GM21381 (cell line): Measurements from ENCODE around the gene TSEN54.
"Not testable (repeated sequence)": the region's sequence is repeated elsewhere in the genome, so short reads cannot be mapped to it uniquely, and the experiment has no call there.

Source experiments
- ATAC-seq: cut with Tn5 transposase; IDR thresholded peaks from one replicate; pipeline ENCODE4 v1.9.1; 2021; ENCODE audit warnings: mild to moderate bottlenecking, moderate library complexity; ENCODE audit not compliant: unreplicated experiment

TSEN54 gene

GRCh38 chr17:75517297-75517865 lies 1.1 kb downstream of the TSEN54 start:
- ATAC-seq, result no peak

DNA sequence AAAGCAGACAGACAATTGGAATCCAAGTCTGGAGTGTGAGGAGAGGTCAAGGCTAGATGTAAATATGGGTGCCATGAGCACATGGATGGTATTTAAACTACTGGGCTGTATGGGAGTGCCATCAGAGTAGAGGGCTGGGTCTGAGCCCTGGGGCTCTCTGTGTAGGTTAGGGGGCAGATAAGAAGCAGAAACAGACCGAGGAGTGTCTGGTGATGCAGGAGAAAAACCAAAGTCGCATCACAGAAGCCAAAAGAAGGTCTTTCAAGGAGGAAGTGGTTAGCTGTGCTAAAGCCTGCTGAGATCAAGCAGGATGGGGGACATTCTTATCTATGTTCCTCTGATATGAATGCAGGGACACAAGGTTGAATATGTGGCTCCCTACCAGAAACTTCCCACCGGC lies 1.9 kb downstream of the TSEN54 start:
- ATAC-seq, result no peak

- no peak for ATAC-seq
Observed at GRCh38 chr17:75518983-75519537, 2.7 kb downstream of the TSEN54 start.

- ATAC-seq, result not testable (repeated sequence)
Observed at GRCh38 chr17:75520413-75520812, 4.1 kb downstream of the TSEN54 start.

GRCh38 chr17:75521290-75521689 lies 5.0 kb downstream of the TSEN54 start:
- no peak for ATAC-seq

- no peak for ATAC-seq
Observed at GRCh38 chr17:75521951-75522727, 5.8 kb downstream of the TSEN54 start.

DNA sequence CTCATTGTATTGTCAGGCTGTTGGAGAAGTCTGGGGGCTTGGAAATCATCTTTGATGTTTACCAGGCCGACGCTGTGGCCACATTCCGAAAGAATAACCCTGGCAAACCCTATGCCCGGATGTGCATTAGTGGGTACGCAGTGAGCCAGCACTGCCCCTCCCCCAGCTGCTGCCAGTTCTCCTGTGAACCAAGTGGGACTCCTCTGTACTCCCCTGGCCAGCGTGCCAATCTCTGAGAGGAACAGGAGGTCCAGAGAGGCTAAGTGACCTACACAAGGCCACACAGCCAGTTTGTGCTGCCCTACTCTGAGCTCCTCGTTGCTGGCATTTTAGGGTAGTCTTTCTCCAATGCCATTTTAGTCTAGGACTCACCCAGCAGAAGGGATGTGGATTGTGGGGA lies 7.3 kb downstream of the TSEN54 start:
- no peak for ATAC-seq

DNA sequence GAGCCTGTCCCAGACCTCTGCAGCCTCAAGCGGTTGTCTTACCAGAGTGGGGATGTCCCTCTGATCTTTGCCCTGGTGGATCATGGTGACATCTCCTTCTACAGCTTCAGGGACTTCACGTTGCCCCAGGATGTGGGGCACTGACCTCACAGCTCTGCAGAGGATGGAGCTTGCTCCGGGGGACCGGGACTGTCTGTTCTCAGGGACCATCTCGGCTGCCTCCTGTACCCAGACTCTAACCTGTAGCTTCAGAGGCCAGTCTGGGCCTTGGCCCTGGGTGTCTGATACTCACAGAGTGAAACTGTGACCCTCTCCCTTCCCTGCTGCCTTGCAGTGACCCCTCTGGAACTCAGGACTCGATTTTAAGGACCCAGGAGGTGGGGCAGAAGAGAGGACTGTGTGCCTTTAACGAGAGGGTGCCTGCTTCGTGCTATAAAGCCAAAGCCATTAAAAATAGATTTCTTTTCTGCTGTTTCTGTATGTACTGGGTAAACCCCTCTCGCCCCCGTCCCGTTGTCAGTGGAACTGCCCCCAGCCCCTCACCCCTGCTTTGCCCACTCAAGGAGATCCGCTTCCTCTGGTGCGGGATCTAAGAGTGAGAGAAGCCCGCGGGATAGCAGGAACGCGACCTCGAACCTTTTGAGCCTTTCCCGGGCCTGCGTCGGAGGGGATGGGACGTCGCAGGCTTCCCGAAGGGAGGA lies 8.1 kb downstream of the TSEN54 start:
- ATAC-seq, result no peak

DNA sequence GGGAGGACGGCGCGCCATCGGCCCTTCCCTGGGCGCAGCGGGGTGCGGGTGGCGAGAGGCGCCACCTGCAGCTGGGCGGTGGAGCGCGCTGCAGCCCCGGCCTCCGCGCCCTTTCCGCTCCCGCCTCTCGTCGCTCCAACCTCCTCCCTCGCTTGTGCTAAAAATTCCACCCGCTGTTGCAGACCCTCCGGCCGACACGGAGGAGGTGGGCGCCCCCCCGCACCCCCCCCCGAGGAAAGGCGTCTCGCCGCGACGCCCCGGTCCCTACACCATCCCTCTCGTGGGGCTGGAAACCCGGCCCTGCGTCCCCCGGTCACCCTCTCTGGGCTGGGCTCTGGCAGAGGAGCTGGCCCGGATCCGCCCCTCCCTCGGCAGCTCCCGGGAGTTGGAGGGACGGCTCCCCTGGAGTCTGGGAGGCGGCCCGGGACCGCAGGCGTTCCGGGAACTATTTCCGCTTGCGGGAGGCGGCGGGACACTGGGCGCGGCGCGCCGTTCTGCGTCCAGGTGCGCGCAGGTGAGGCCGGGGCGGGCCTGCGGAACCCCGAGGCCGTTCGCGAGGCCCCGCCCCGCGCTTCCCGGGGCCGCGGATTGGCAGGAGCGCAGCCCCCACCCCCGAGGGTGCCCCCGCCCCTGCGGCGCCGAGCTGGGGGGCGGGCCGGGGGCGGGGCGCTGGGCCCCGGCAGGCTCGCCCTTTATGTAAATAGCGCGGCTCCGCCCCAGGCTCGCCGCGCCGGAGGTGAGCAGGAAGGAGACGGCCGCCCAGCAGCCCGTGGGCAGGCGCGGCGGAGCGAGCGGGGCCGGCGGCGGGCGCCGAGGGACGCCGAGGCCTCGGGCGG lies 8.9 kb downstream of the TSEN54 start, which contains the start of gene LLGL2:
Gene LLGL2 (plus strand): TSS at position 728 of the 836 bp plus-strand sequence. CDS start 17,730 bp downstream, outside the sequence.
- peak; percentile 75 for ATAC-seq

- no peak for ATAC-seq
Observed at GRCh38 chr17:75525806-75526554, 9.7 kb downstream of the TSEN54 start.

- ATAC-seq, result no peak
Observed at GRCh38 chr17:75526555-75527270, 10.4 kb downstream of the TSEN54 start.

DNA sequence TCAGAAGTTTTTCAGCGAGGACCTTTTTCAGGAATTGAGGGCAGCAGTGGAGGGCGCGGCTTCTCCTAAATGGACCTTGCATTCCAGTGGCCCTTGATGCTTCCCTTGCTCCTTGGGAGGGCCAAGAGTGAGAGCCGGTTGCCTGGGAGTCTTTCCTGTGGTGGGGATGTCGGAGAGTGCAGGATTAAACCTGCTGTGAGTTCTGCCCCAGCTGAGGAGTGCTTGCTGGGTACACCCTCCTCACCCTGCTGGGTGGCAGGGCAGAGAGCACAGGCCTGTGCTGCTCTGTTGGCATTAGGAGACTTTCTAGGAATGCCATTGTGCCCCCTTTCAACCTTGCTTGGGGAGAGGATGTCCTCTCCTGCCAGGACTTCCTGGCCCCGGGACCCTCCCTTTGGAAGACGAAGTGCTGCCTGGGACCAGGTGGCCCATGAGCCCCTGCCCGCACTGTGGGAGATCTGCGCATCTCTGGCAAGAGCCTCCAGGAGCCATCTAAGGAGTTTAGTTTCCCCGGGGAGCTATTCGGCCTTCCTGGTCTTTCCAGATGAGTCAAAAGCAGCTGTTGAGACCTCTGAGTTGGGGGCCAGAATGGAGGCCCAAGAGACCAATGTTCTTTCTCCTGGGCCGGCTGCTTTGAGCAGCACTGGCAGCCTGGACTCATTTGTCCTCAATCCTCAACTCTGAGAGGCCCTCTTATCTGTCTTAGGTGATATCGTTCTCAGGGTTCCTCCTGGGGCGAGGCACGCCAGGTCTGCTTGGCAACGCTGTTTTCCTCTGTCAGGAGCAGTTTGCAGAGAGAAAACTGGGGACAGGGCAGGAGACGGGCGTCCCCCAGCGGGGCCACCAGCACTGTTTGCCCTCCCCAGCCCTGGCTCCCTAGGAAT lies 14.8 kb downstream of the TSEN54 start:
- no peak for ATAC-seq

DNA sequence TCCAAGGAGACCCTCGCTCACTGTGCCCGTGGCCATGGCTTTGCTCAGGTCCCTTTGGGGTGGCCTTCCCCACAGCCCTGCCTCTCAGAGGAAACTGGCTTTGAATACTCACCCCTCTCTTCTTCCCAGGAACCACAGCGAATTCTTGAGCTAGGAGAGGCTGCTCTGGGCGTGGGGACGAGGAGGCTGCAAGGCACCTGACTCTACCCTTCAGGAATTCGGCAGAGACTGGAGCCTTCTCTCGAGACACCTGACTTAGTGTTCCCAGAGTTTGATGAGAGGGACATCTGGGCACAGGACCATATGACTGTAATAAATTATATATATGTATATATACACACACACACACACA lies 15.4 kb downstream of the TSEN54 start:
- no peak for ATAC-seq

DNA sequence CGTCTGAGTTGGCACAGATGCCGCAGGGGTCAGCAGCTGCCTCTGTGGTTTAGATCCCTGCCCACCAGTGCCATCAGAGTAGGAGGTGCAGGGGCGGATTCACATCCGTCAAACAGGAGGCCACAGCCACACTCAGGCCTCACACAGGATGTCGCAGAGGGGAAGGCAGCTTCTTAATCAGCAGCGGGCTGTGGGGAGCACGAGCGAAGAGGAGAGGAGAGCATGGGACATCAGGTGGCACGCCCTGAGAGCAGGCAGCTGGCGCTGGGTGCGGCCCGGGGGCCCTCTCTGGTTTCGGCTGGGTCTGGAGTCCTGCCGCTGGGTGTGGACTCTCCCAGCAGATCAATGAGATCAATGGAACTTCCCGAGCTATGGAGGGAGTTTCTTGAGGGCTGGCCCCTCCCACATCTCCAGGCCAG lies 18.8 kb downstream of the TSEN54 start:
- ATAC-seq, result no peak

GRCh38 chr17:75535871-75536270 lies 19.5 kb downstream of the TSEN54 start:
- ATAC-seq, result no peak

DNA sequence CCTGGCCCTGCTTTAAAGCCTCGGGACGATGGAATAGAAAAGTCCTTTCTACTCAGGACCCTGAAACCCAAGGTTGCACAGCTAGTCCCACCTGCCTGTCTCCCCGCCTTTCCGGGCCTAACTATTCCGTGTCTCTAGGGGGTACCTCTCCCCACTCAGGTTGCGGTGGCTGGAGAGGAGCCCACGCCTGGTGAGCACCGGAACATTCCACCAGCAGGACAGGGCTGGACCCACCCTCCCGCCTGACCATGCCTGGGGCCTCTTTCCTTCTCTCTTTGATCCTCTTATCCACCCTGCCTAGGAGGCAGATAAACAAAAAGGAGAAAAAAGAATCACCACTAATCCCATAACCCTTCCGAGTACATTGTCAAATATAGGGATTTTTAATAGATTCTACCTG lies 20.0 kb downstream of the TSEN54 start:
- ATAC-seq, result no peak

DNA sequence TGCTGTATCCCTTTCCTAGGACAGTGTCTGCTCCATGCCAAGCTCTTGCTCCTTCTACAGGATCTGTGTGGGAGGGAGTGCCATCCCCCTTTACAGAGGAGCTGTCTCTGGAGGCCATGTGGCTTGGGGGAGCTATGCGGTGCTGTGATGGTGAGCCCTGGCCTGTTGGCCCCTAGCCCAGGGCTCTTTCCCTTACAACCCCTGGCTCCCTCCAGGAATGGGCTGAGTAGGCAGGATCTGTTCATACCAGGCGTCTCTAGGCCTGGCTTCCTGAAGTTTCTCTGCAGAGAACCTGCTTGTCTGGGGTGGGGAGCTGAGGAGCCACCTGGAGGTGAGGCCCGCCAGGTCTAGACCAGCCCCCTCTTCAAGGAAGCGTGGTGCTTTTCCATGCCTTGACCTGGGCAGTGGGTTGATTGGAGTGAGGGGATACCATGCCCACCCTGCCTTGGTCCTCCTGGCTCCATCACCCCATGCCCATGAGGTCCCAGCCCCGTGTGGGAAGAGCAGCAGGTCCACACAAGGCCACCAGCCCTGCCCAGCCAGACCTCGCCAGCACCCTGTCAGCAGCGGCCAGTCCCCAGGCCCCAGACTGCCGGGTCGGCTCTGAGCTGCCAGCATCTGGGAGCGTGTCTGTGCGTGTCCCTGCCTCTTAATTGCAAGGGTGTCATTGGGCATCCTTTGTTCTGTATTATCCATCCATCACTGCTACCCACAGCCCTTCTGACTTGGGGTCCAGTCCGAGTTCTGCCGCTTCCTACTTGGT lies 23.8 kb downstream of the TSEN54 start:
- no peak for ATAC-seq
